ENCODE measurements around the gene DAPK1.

- no peak for TF ChIP-seq ZNF214 (tag by site-specific recombination; IDR thresholded peaks at IDR 0.05; ENCODE audit: borderline replicate concordance)
- no peak for TF ChIP-seq CTCF (tag by site-specific recombination; IDR thresholded peaks at IDR 0.05)
- TF ChIP-seq ZNF202 (tag by site-specific recombination; IDR thresholded peaks at IDR 0.05; ENCODE audit: borderline replicate concordance): no peak
- TF ChIP-seq ZBTB1 (tag by site-specific recombination; IDR thresholded peaks at IDR 0.05): no peak
- no peak for TF ChIP-seq ZNF416 (tag by site-specific recombination; IDR thresholded peaks at IDR 0.05)
- TF ChIP-seq ZSCAN18 (tag by site-specific recombination; IDR thresholded peaks at IDR 0.05): no peak
- TF ChIP-seq TCF7L2 (IDR thresholded peaks at IDR 0.05; ENCODE audit: borderline replicate concordance, low read depth, low read length): no peak
- no peak for TF ChIP-seq REST (tag by site-specific recombination; IDR thresholded peaks at IDR 0.05)
- TF ChIP-seq YY1 (tag by site-specific recombination; IDR thresholded peaks at IDR 0.05): no peak
- no peak for TF ChIP-seq SP2 (tag by site-specific recombination; IDR thresholded peaks at IDR 0.05)
- TF ChIP-seq ZNF362 (tag by site-specific recombination; IDR thresholded peaks at IDR 0.05): no peak
- no peak for TF ChIP-seq ZNF239 (tag by site-specific recombination; IDR thresholded peaks at IDR 0.05)
- no peak for TF ChIP-seq ZIC2 (tag by site-specific recombination; IDR thresholded peaks at IDR 0.05)
Observed at GRCh38 chr9:87558606-87559190, 61.0 kb downstream of the DAPK1 start.
